Fibroblast of the aortic adventitia (primary cell): ENCODE results near the gene RASAL3. TPM values are rescaled to one million over a fixed set of nuclear protein-coding genes. Genes with fewer than 3 reads are reported as not detected.
"Not testable (repeated sequence)": the region's sequence is repeated elsewhere in the genome, so short reads cannot be mapped to it uniquely, and the experiment has no call there.

ENCODE experiments used
- DNase-seq: peaks from one replicate; pipeline ENCODE4 v3.0.0-alpha.2; 2010; ENCODE audit warnings: low read depth
- H3K4me3 ChIP-seq: 2 replicates; pipeline ENCODE4 v1.5.1; 2011; ENCODE audit warnings: low read depth, mild to moderate bottlenecking, control low read depth, low read length, moderate library complexity
- CTCF ChIP-seq: IDR thresholded peaks from 2 replicates; pipeline ENCODE4 v1.5.1; 2011; ENCODE audit warnings: mild to moderate bottlenecking, low read length, control low read depth, inconsistent platforms; ENCODE audit not compliant: insufficient read depth
- total RNA-seq: library from RNA; depleted of rRNA; stranded (reverse); fragments of >200 nt; gene quantifications from 2 replicates; pipeline ENCODE4 v1.2.3, GENCODE V29; 2012; ENCODE audit warnings: low replicate concordance

RASAL3 gene
- total RNA-seq, 1 donor, result not detected

GRCh38 chr19:15502264-15502663 is 37.9 kb upstream of the RASAL3 start:
- no peak for DNase-seq
- TF ChIP-seq CTCF, result no peak
- no peak overlapping the region for H3K4me3 ChIP-seq

GRCh38 chr19:15501596-15501995 is 37.3 kb upstream of the RASAL3 start:
- no peak for TF ChIP-seq CTCF
- DNase-seq, result no peak
- no peak overlapping the region for H3K4me3 ChIP-seq

GRCh38 chr19:15498910-15499309 is 34.6 kb upstream of the RASAL3 start:
- H3K4me3 ChIP-seq, result no peak overlapping the region
- no peak for DNase-seq
- TF ChIP-seq CTCF, result no peak

- no peak overlapping the region for H3K4me3 ChIP-seq
- TF ChIP-seq CTCF, result no peak
- no peak for DNase-seq
These were observed 34.0 kb upstream of the RASAL3 start for GRCh38 chr19:15498156-15498858.

GRCh38 chr19:15495151-15495550 is 30.8 kb upstream of the RASAL3 start:
- TF ChIP-seq CTCF, result no peak
- no peak overlapping the region for H3K4me3 ChIP-seq
- DNase-seq, result no peak

GRCh38 chr19:15488489-15489226 is 24.3 kb upstream of the RASAL3 start:
- no peak for TF ChIP-seq CTCF
- DNase-seq, result peak; percentile 51
- H3K4me3 ChIP-seq, result no peak overlapping the region

- no peak for TF ChIP-seq CTCF
- DNase-seq, result no peak
- no peak overlapping the region for H3K4me3 ChIP-seq
These were observed 22.7 kb upstream of the RASAL3 start for GRCh38 chr19:15487038-15487437.

GRCh38 chr19:15485768-15486167 is 21.4 kb upstream of the RASAL3 start:
- not testable (repeated sequence) for H3K4me3 ChIP-seq, DNase-seq

GRCh38 chr19:15480996-15481395 is 16.7 kb upstream of the RASAL3 start:
- DNase-seq, H3K4me3 ChIP-seq: not testable (repeated sequence)
